Measurements from ENCODE around the gene PCED1B. TPM values are rescaled to one million over a fixed set of nuclear protein-coding genes. Genes with fewer than 3 reads are reported as not detected.
"Not testable (repeated sequence)": the region's sequence is repeated elsewhere in the genome, so short reads cannot be mapped to it uniquely, and the experiment has no call there.

PCED1B gene
- total and polyA plus RNA-seq, 5 donors = 1.3 to 2.3 (median 1.3) TPM

GRCh38 chr12:47110011-47110541, 30.7 kb downstream of the PCED1B start:
- WGBS = 95% methylated on average over 2 of the region's 2 CpGs
- no peak overlapping the region for H3K4me3 ChIP-seq (ENCODE audit: low read length)
- intact Hi-C loops (cut with DNase I) = no loop called here
- no peaks in the 10 kb centered on the region for H3K9me3 ChIP-seq (ENCODE audit: control insufficient read depth, low read length)
- ATAC-seq (no peak), DNase-seq (no peak)
- H3K27me3 ChIP-seq (ENCODE audit: control insufficient read depth, insufficient read depth) = no peaks in the 10 kb centered on the region
- no peak overlapping the region for H3K27ac ChIP-seq (ENCODE audit: low read length)
- H3K4me1 ChIP-seq (ENCODE audit: control insufficient read depth, insufficient read depth, low read length) = no peaks in the 10 kb centered on the region

- 86% methylated on average over 2 of the region's 2 CpGs for WGBS
- intact Hi-C loops (cut with DNase I) = no loop called here
- DNase-seq (no peak), ATAC-seq (no peak)
- Histone ChIP-seq H3K4me1 (ENCODE audit: control insufficient read depth, insufficient read depth, low read length) (no peaks in the 10 kb centered on the region), H3K9me3 (ENCODE audit: control insufficient read depth, low read length) (no peaks in the 10 kb centered on the region), H3K27me3 (ENCODE audit: control insufficient read depth, insufficient read depth) (no peaks in the 10 kb centered on the region), H3K27ac (ENCODE audit: low read length) (no peak overlapping the region), H3K4me3 (ENCODE audit: low read length) (no peak overlapping the region)
Measured at GRCh38 chr12:47110718-47111391, 31.4 kb downstream of the PCED1B start.

- H3K4me1 ChIP-seq (ENCODE audit: control insufficient read depth, insufficient read depth, low read length) = no peaks in the 10 kb centered on the region
- no peak overlapping the region for H3K4me3 ChIP-seq (ENCODE audit: low read length)
- no peak for ATAC-seq
- DNase-seq = no peak
- intact Hi-C loops (cut with DNase I) = no loop called here
- H3K27me3 ChIP-seq (ENCODE audit: control insufficient read depth, insufficient read depth) = no peaks in the 10 kb centered on the region
- no peaks in the 10 kb centered on the region for H3K9me3 ChIP-seq (ENCODE audit: control insufficient read depth, low read length)
- 93% methylated on average over 2 of the region's 2 CpGs for WGBS
- H3K27ac ChIP-seq (ENCODE audit: low read length) = no peak overlapping the region
Measured at GRCh38 chr12:47111392-47111778, 32.0 kb downstream of the PCED1B start.

- 90% methylated on average over 6 of the region's 6 CpGs for WGBS
- H3K4me3 ChIP-seq (ENCODE audit: low read length) = no peak overlapping the region
- no peaks in the 10 kb centered on the region for H3K4me1 ChIP-seq (ENCODE audit: control insufficient read depth, insufficient read depth, low read length)
- ATAC-seq = no peak
- intact Hi-C loops (cut with DNase I) = no loop called here
- DNase-seq = no peak
- H3K27ac ChIP-seq (ENCODE audit: low read length) = no peak overlapping the region
- no peaks in the 10 kb centered on the region for H3K27me3 ChIP-seq (ENCODE audit: control insufficient read depth, insufficient read depth)
- no peaks in the 10 kb centered on the region for H3K9me3 ChIP-seq (ENCODE audit: control insufficient read depth, low read length)
Measured at GRCh38 chr12:47111854-47112253, 32.4 kb downstream of the PCED1B start.

GRCh38 chr12:47112679-47113078, 33.3 kb downstream of the PCED1B start:
- WGBS = 53% methylated on average over 2 of the region's 2 CpGs
- intact Hi-C loops (cut with DNase I) = no loop called here
- no peak for ATAC-seq

GRCh38 chr12:47114481-47114892, 35.1 kb downstream of the PCED1B start:
- Histone ChIP-seq H3K4me3 (ENCODE audit: low read length) (no peak overlapping the region), H3K27ac (ENCODE audit: low read length) (no peak overlapping the region), H3K4me1 (ENCODE audit: control insufficient read depth, insufficient read depth, low read length) (no peaks in the 10 kb centered on the region), H3K27me3 (ENCODE audit: control insufficient read depth, insufficient read depth) (no peaks in the 10 kb centered on the region), H3K9me3 (ENCODE audit: control insufficient read depth, low read length) (no peaks in the 10 kb centered on the region)
- 71% methylated on average over 5 of the region's 5 CpGs for WGBS
- intact Hi-C loops (cut with DNase I) = no loop called here
- ATAC-seq = no peak
- DNase-seq = no peak

More at GRCh38 chr12:47112679-47113078, 33.3 kb downstream of the PCED1B start:
- Histone ChIP-seq H3K27me3 (ENCODE audit: control insufficient read depth, insufficient read depth) (no peaks in the 10 kb centered on the region), H3K4me3 (ENCODE audit: low read length) (no peak overlapping the region), H3K4me1 (ENCODE audit: control insufficient read depth, insufficient read depth, low read length) (no peaks in the 10 kb centered on the region), H3K27ac (ENCODE audit: low read length) (no peak overlapping the region), H3K9me3 (ENCODE audit: control insufficient read depth, low read length) (no peaks in the 10 kb centered on the region)
- no peak for DNase-seq

GRCh38 chr12:47117305-47117704, 37.9 kb downstream of the PCED1B start:
- H3K4me3 ChIP-seq (ENCODE audit: low read length); H3K4me1 ChIP-seq (ENCODE audit: control insufficient read depth, insufficient read depth, low read length); intact Hi-C loops (cut with DNase I); DNase-seq; ATAC-seq; H3K27ac ChIP-seq (ENCODE audit: low read length); H3K9me3 ChIP-seq (ENCODE audit: control insufficient read depth, low read length); H3K27me3 ChIP-seq (ENCODE audit: control insufficient read depth, insufficient read depth): not testable (repeated sequence)
- 73% methylated on average over 1 of the region's 3 CpGs for WGBS

- H3K9me3 ChIP-seq (ENCODE audit: control insufficient read depth, low read length) = no peaks in the 10 kb centered on the region
- WGBS = 92% methylated on average over 3 of the region's 3 CpGs
- DNase-seq = no peak
- no peaks in the 10 kb centered on the region for H3K27me3 ChIP-seq (ENCODE audit: control insufficient read depth, insufficient read depth)
- no peak for ATAC-seq
- no peak overlapping the region for H3K27ac ChIP-seq (ENCODE audit: low read length)
- intact Hi-C loops (cut with DNase I) = no loop called here
- no peaks in the 10 kb centered on the region for H3K4me1 ChIP-seq (ENCODE audit: control insufficient read depth, insufficient read depth, low read length)
- no peak overlapping the region for H3K4me3 ChIP-seq (ENCODE audit: low read length)
Measured at GRCh38 chr12:47120736-47121135, 41.3 kb downstream of the PCED1B start.

- DNase-seq (no peak), ATAC-seq (no peak)
- intact Hi-C loops (cut with DNase I) = no loop called here
- Histone ChIP-seq H3K4me1 (ENCODE audit: control insufficient read depth, insufficient read depth, low read length) (no peaks in the 10 kb centered on the region), H3K27me3 (ENCODE audit: control insufficient read depth, insufficient read depth) (no peaks in the 10 kb centered on the region), H3K4me3 (ENCODE audit: low read length) (no peak overlapping the region), H3K9me3 (ENCODE audit: control insufficient read depth, low read length) (no peaks in the 10 kb centered on the region), H3K27ac (ENCODE audit: low read length) (no peak overlapping the region)
- 89% methylated on average over 5 of the region's 5 CpGs for WGBS
Measured at GRCh38 chr12:47121146-47121545, 41.7 kb downstream of the PCED1B start.

GRCh38 chr12:47122602-47123001, 43.2 kb downstream of the PCED1B start:
- 92% methylated on average over 1 of the region's 1 CpG for WGBS
- Histone ChIP-seq H3K9me3 (ENCODE audit: control insufficient read depth, low read length) (no peaks in the 10 kb centered on the region), H3K27ac (ENCODE audit: low read length) (no peak overlapping the region), H3K4me1 (ENCODE audit: control insufficient read depth, insufficient read depth, low read length) (no peaks in the 10 kb centered on the region), H3K27me3 (ENCODE audit: control insufficient read depth, insufficient read depth) (no peaks in the 10 kb centered on the region), H3K4me3 (ENCODE audit: low read length) (no peak overlapping the region)
- intact Hi-C loops (cut with DNase I) = no loop called here
- DNase-seq (no peak), ATAC-seq (no peak)

- no peaks in the 10 kb centered on the region for H3K9me3 ChIP-seq (ENCODE audit: control insufficient read depth, low read length)
- H3K27ac ChIP-seq (ENCODE audit: low read length) = no peak overlapping the region
- ATAC-seq = no peak
- no peaks in the 10 kb centered on the region for H3K4me1 ChIP-seq (ENCODE audit: control insufficient read depth, insufficient read depth, low read length)
- H3K4me3 ChIP-seq (ENCODE audit: low read length) = no peak overlapping the region
- intact Hi-C loops (cut with DNase I) = no loop called here
- 38% methylated on average over 1 of the region's 1 CpG for WGBS
- H3K27me3 ChIP-seq (ENCODE audit: control insufficient read depth, insufficient read depth) = no peaks in the 10 kb centered on the region
- no peak for DNase-seq
Measured at GRCh38 chr12:47123730-47124129, 44.3 kb downstream of the PCED1B start.

GRCh38 chr12:47124451-47124850, 45.0 kb downstream of the PCED1B start:
- Histone ChIP-seq H3K9me3 (ENCODE audit: control insufficient read depth, low read length) (no peaks in the 10 kb centered on the region), H3K27ac (ENCODE audit: low read length) (no peak overlapping the region), H3K4me1 (ENCODE audit: control insufficient read depth, insufficient read depth, low read length) (no peaks in the 10 kb centered on the region), H3K27me3 (ENCODE audit: control insufficient read depth, insufficient read depth) (no peaks in the 10 kb centered on the region), H3K4me3 (ENCODE audit: low read length) (no peak overlapping the region)
- no peak for ATAC-seq
- intact Hi-C loops (cut with DNase I) = no loop called here
- 45% methylated on average over 1 of the region's 1 CpG for WGBS
- DNase-seq = no peak

All from right cardiac atrium (tissue), 5 donors.